IMR-90 (cell line): ENCODE data around the gene ERP27. TPM values are rescaled to one million over a fixed set of nuclear protein-coding genes. Genes with fewer than 3 reads are reported as not detected.

ENCODE experiments used
- ATAC-seq: fragments of 200-7000 bp; cut with Tn5 transposase; 2 replicates; pipeline ENCODE4 v1.9.1; 2020; ENCODE audit warnings: low read depth, mild to moderate bottlenecking, moderate library complexity
- BruUV-seq: library from RNA; stranded (reverse); fragments of 400-500 nt; replicated peaks from 2 replicates; lab custom pipeline; 2021; lab: Mats Ljungman, UMichigan
- CTCF ChIA-PET: fragments of 300-600 bp; formaldehyde crosslinking; extraction: SDS; loops from one replicate; lab custom pipeline; 2021; ENCODE audit warnings: antibody characterized with exemption; lab: Yijun Ruan, JAX
- POLR2A ChIA-PET: fragments of 300-600 bp; sonication (Branson Sonifier 250); formaldehyde crosslinking; loops from one replicate; lab custom pipeline; 2022; ENCODE audit warnings: antibody characterized with exemption; ENCODE audit not compliant: unreplicated experiment; lab: Charles Lee
- DNase-seq: peaks from one replicate; pipeline ENCODE4 v3.0.0; 2013
- H2AFZ ChIP-seq: replicated peaks from 2 replicates; pipeline ENCODE3; 2013; ENCODE audit warnings: low read length, mild to moderate bottlenecking; ENCODE audit not compliant: poor library complexity
- H2AK5ac ChIP-seq: 2 replicates; pipeline ENCODE4 v1.6.1; 2013; ENCODE audit warnings: low read depth, low read length, inconsistent platforms
- H2AK9ac ChIP-seq: replicated peaks from 2 replicates; pipeline ENCODE3; 2013; ENCODE audit warnings: mild to moderate bottlenecking, low read depth, low read length, moderate library complexity; ENCODE audit not compliant: poor library complexity
- H2BK120ac ChIP-seq: 2 replicates; pipeline ENCODE4 v1.6.1; 2013; ENCODE audit warnings: low read depth, low read length, inconsistent platforms
- H2BK15ac ChIP-seq: 3 replicates; pipeline ENCODE4 v1.6.1; 2013; ENCODE audit warnings: low read depth, low read length, inconsistent platforms
- H2BK20ac ChIP-seq: 2 replicates; pipeline ENCODE4 v1.6.1; 2013; ENCODE audit warnings: low read depth, mild to moderate bottlenecking, inconsistent platforms, low read length, moderate library complexity
- H2BK5ac ChIP-seq: 2 replicates; pipeline ENCODE4 v1.6.1; 2013; ENCODE audit warnings: mild to moderate bottlenecking, low read depth, low read length, inconsistent platforms; ENCODE audit not compliant: poor library complexity, severe bottlenecking
- H3K14ac ChIP-seq: replicated peaks from 2 replicates; pipeline ENCODE4 v1.6.1; 2013; ENCODE audit warnings: low read depth, low read length, inconsistent platforms
- H3K18ac ChIP-seq: 2 replicates; pipeline ENCODE4 v1.6.1; 2013; ENCODE audit warnings: low read depth, low read length, control low read depth
- H3K23ac ChIP-seq: 2 replicates; pipeline ENCODE4 v1.6.1; 2013; ENCODE audit warnings: low read depth, low read length, inconsistent platforms
- H3K27ac ChIP-seq: 2 replicates; pipeline ENCODE4 v1.5.1; 2013; ENCODE audit warnings: mild to moderate bottlenecking, control low read depth, low read length; ENCODE audit not compliant: insufficient read depth
- H3K27me3 ChIP-seq: 2 replicates; pipeline ENCODE4 v1.6.1; 2013; ENCODE audit warnings: low read length; ENCODE audit not compliant: control insufficient read depth, insufficient read depth
- H3K36me3 ChIP-seq: 2 replicates; pipeline ENCODE4 v1.6.1; 2013; ENCODE audit warnings: low read length, mixed read lengths; ENCODE audit not compliant: control insufficient read depth, insufficient read depth
- H3K4ac ChIP-seq: 2 replicates; pipeline ENCODE4 v1.6.1; 2013; ENCODE audit warnings: low read depth, low read length, inconsistent platforms
- H3K4me1 ChIP-seq: 2 replicates; pipeline ENCODE4 v1.6.1; 2013; ENCODE audit warnings: low read length, mixed read lengths; ENCODE audit not compliant: control insufficient read depth, insufficient read depth
- H3K4me2 ChIP-seq: 2 replicates; pipeline ENCODE4 v1.6.1; 2013; ENCODE audit warnings: low read depth, mild to moderate bottlenecking, control low read depth, low read length, moderate library complexity
- H3K4me3 ChIP-seq: 2 replicates; pipeline ENCODE4 v1.5.1; 2013; ENCODE audit warnings: low read depth, mild to moderate bottlenecking, control low read depth, low read length, moderate library complexity; ENCODE audit not compliant: insufficient read depth
- H3K56ac ChIP-seq: 2 replicates; pipeline ENCODE4 v1.6.1; 2013; ENCODE audit warnings: low read length, inconsistent platforms; ENCODE audit not compliant: insufficient read depth; ENCODE audit errors: extremely low read depth
- H3K79me1 ChIP-seq, 2 experiments: 2 replicates each; pipeline ENCODE4 v1.6.1; 2013; ENCODE audit warnings: low read length in 2 of 2, inconsistent platforms in 1 of 2, low read depth in 1 of 2
- H3K9ac ChIP-seq: 2 replicates; pipeline ENCODE4 v1.6.1; 2013; ENCODE audit warnings: low read depth, low read length, control low read depth
- H3K9me1 ChIP-seq: 2 replicates; pipeline ENCODE4 v1.6.1; 2013; ENCODE audit warnings: low read length, inconsistent platforms; ENCODE audit not compliant: insufficient read depth
- H3K9me3 ChIP-seq: 2 replicates; pipeline ENCODE4 v1.6.1; 2013; ENCODE audit warnings: low read length; ENCODE audit not compliant: control insufficient read depth, insufficient read depth
- H4K20me1 ChIP-seq: 2 replicates; pipeline ENCODE4 v1.6.1; 2013; ENCODE audit warnings: low read length, inconsistent platforms; ENCODE audit not compliant: insufficient read depth
- H4K5ac ChIP-seq: 2 replicates; pipeline ENCODE4 v1.6.1; 2013; ENCODE audit warnings: mild to moderate bottlenecking, low read depth, low read length, control low read depth
- H4K8ac ChIP-seq, 2 experiments: 2 replicates each; pipeline ENCODE4 v1.6.1; 2013; ENCODE audit warnings: low read depth in 2 of 2, low read length in 2 of 2, control low read depth in 1 of 2, inconsistent platforms in 1 of 2
- H4K91ac ChIP-seq: 2 replicates; pipeline ENCODE4 v1.6.1; 2013; ENCODE audit warnings: low read depth, low read length, inconsistent platforms; ENCODE audit not compliant: insufficient read depth
- BHLHE40 ChIP-seq: fragments of 150-350 bp; IDR thresholded peaks from 2 replicates; pipeline ENCODE4 v1.6.1; 2016; ENCODE audit warnings: mild to moderate bottlenecking, low read depth, low read length
- CEBPB ChIP-seq: IDR thresholded peaks from 2 replicates; pipeline ENCODE4 v1.6.1; 2012; ENCODE audit warnings: low read depth, low read length, improper control_type of control experiment
- CHD1 ChIP-seq: IDR thresholded peaks from 2 replicates; pipeline ENCODE4 v1.6.1; 2012; ENCODE audit warnings: low read depth, low read length, improper control_type of control experiment
- MAZ ChIP-seq: IDR thresholded peaks from 2 replicates; pipeline ENCODE4 v1.6.1; 2012; ENCODE audit warnings: low read depth, mild to moderate bottlenecking, low read length, improper control_type of control experiment, moderate library complexity, borderline replicate concordance
- NFE2L2 ChIP-seq: fragments of 150-350 bp; IDR thresholded peaks from 2 replicates; pipeline ENCODE4 v1.6.1; 2016; ENCODE audit warnings: low read depth, mild to moderate bottlenecking, low read length
- POLR2A ChIP-seq: IDR thresholded peaks from 2 replicates; pipeline ENCODE4 v1.6.1; 2012; ENCODE audit warnings: mild to moderate bottlenecking, low read depth, low read length
- RAD21 ChIP-seq: IDR thresholded peaks from 2 replicates; pipeline ENCODE4 v1.6.1; 2012; ENCODE audit warnings: low read length, improper control_type of control experiment
- RCOR1 ChIP-seq: IDR thresholded peaks from 2 replicates; pipeline ENCODE4 v1.6.1; 2012; ENCODE audit warnings: mild to moderate bottlenecking, low read length, improper control_type of control experiment; ENCODE audit not compliant: insufficient replicate concordance
- WGBS, 2 experiments: methylation state at CpG; one replicate each; pipeline versions ENCODE4 v1.1.5 to v1.1.7; 2013; ENCODE audit warnings: missing lambda C conversion rate in 2 of 2; ENCODE audit not compliant: insufficient read length in 1 of 2; ENCODE audit errors: extremely low coverage in 2 of 2; 5-methylcytosine and 5-hydroxymethylcytosine counted together
- dilution Hi-C: fragments of 300-500 bp; cut with HindIII; formaldehyde crosslinking; loops from one replicate; pipeline ENCODE4 v1.14.3; 2018; ENCODE audit warnings: low sequenced_read_pairs; ENCODE audit not compliant: unreplicated experiment
- in situ Hi-C: fragments of 300-500 bp; cut with MboI; formaldehyde crosslinking; loops from 3 replicates; pipeline ENCODE4 v1.14.3; 2019; ENCODE audit warnings: low sequenced_read_pairs, inconsistent platforms, mixed read lengths
- intact Hi-C: fragments of 100-400 bp; cut with micrococcal nuclease; formaldehyde crosslinking; loops from 2 replicates; pipeline ENCODE4 v1.10.0; 2022
- polyA plus RNA-seq, 3 experiments: library from polyadenylated mRNA; depleted of rRNA; stranded (reverse); fragments of >200 nt; gene quantifications; 2 replicates each; pipeline ENCODE4 v1.2.3, GENCODE V29; 2012; ENCODE audit warnings: low replicate concordance in 1 of 3
- total RNA-seq: library from RNA; depleted of rRNA; stranded (reverse); fragments of >200 nt; gene quantifications from 2 replicates; pipeline ENCODE4 v1.2.3, GENCODE V29; 2012
- TF ChIP-seq, protein P1 (sequence below): fragments of 150-350 bp; IDR thresholded peaks from 2 replicates; pipeline ENCODE4 v1.6.1; 2016; ENCODE audit warnings: low read depth, mild to moderate bottlenecking, low read length, moderate library complexity, borderline replicate concordance
- TF ChIP-seq, protein P2 (sequence below): conservative IDR thresholded peaks from 2 replicates; pipeline ENCODE4 v1.5.1; 2012; ENCODE audit warnings: mild to moderate bottlenecking, low read depth, low read length, improper control_type of control experiment
- TF ChIP-seq, protein P3 (sequence below): fragments of 150-350 bp; IDR thresholded peaks from 2 replicates; pipeline ENCODE4 v1.6.1; 2017; ENCODE audit warnings: mild to moderate bottlenecking, antibody characterized with exemption, low read length, low read depth

Gene ERP27
- total and polyA plus RNA-seq, 2 of the 4 experiments (the other 2 are of a cell fraction), result not detected

DNA sequence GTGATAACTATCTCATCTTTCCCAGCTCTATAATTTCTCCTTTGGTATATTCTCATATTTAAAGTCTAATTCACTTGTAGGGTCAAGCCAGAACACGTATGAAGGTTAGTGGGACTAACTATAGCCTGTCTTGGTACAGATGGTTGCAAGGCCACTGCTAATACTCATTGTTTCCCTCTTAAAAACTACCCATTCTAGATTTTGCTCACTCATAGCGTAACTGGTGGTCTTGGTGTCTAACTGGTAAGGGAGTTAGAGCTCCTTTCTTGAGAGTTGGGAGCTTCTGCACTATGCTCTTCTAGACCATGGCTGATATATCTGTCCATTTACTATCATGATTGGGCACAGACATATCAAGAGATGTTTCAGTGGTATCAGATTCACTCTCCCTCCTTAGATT, 61.5 kb downstream of the ERP27 start:
- H3K4me2 ChIP-seq, result no peak overlapping the region
- H2BK20ac ChIP-seq, result no peak overlapping the region
- no peak overlapping the region for H3K14ac ChIP-seq
- H3K9ac ChIP-seq, result no peak overlapping the region
- no peak overlapping the region for H3K4ac ChIP-seq
- no peaks in the 10 kb centered on the region for H3K9me3 ChIP-seq
- no peaks in the 10 kb centered on the region for H3K4me1 ChIP-seq
- no peaks in the 10 kb centered on the region for H4K20me1 ChIP-seq
- H4K91ac ChIP-seq, result no peak overlapping the region
- ChIA-PET POLR2A (no interaction called here), CTCF (no interaction called here)
- DNase-seq, result no peak
- no CpG with 5 or more reads among the region's 2 CpGs for WGBS, 2 experiments
- no peak overlapping the region for H2AK9ac ChIP-seq
- no peak overlapping the region for H3K23ac ChIP-seq
- H2AK5ac ChIP-seq, result no peak overlapping the region
- no peak for TF ChIP-seq MAZ
- TF ChIP-seq POLR2A, result no peak
- TF ChIP-seq, protein P1, sequence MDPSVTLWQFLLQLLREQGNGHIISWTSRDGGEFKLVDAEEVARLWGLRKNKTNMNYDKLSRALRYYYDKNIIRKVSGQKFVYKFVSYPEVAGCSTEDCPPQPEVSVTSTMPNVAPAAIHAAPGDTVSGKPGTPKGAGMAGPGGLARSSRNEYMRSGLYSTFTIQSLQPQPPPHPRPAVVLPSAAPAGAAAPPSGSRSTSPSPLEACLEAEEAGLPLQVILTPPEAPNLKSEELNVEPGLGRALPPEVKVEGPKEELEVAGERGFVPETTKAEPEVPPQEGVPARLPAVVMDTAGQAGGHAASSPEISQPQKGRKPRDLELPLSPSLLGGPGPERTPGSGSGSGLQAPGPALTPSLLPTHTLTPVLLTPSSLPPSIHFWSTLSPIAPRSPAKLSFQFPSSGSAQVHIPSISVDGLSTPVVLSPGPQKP, result no peak
- TF ChIP-seq, protein P2, sequence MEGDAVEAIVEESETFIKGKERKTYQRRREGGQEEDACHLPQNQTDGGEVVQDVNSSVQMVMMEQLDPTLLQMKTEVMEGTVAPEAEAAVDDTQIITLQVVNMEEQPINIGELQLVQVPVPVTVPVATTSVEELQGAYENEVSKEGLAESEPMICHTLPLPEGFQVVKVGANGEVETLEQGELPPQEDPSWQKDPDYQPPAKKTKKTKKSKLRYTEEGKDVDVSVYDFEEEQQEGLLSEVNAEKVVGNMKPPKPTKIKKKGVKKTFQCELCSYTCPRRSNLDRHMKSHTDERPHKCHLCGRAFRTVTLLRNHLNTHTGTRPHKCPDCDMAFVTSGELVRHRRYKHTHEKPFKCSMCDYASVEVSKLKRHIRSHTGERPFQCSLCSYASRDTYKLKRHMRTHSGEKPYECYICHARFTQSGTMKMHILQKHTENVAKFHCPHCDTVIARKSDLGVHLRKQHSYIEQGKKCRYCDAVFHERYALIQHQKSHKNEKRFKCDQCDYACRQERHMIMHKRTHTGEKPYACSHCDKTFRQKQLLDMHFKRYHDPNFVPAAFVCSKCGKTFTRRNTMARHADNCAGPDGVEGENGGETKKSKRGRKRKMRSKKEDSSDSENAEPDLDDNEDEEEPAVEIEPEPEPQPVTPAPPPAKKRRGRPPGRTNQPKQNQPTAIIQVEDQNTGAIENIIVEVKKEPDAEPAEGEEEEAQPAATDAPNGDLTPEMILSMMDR, result no peak
- no peak for TF ChIP-seq RAD21
- no peak for TF ChIP-seq CEBPB
- TF ChIP-seq, protein P3, sequence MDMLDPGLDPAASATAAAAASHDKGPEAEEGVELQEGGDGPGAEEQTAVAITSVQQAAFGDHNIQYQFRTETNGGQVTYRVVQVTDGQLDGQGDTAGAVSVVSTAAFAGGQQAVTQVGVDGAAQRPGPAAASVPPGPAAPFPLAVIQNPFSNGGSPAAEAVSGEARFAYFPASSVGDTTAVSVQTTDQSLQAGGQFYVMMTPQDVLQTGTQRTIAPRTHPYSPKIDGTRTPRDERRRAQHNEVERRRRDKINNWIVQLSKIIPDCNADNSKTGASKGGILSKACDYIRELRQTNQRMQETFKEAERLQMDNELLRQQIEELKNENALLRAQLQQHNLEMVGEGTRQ, result no peak
- TF ChIP-seq CHD1, result no peak
- TF ChIP-seq BHLHE40, result no peak
- no peak for TF ChIP-seq NFE2L2
- TF ChIP-seq RCOR1, result no peak
- H2AFZ ChIP-seq, result no peak overlapping the region
- H3K27me3 ChIP-seq, result no peaks in the 10 kb centered on the region
- no peaks in the 10 kb centered on the region for H3K79me1 ChIP-seq
- H3K56ac ChIP-seq, result no peak overlapping the region
- in situ Hi-C loops (no loop called here), intact Hi-C loops (no loop called here), dilution Hi-C loops (no loop called here)
- H4K8ac ChIP-seq, result no peak overlapping the region
- no peak overlapping the region for H3K4me3 ChIP-seq
- no peak overlapping the region for H2BK15ac ChIP-seq
- no peak for ATAC-seq
- no peak overlapping the region for H3K18ac ChIP-seq
- H3K27ac ChIP-seq, result no peak overlapping the region
- no peaks in the 10 kb centered on the region for H3K36me3 ChIP-seq
- no TSS peak for BruUV-seq
- H3K9me1 ChIP-seq, result no peaks in the 10 kb centered on the region
- H4K5ac ChIP-seq, result no peak overlapping the region
- no peak overlapping the region for H2BK120ac ChIP-seq
- H2BK5ac ChIP-seq, result no peak overlapping the region
